Liver (tissue), 9 donors: ENCODE data around the gene LRMDA. TPM values are rescaled to one million over a fixed set of nuclear protein-coding genes. Genes with fewer than 3 reads are reported as not detected.

Experiments
- DNase-seq: peaks from one replicate; pipeline ENCODE4 v3.0.0-alpha.2; 2017; ENCODE audit warnings: low spot score
- H3K27ac ChIP-seq, 2 donors: one replicate each; pipeline ENCODE4 v1.7.0; 2013; ENCODE audit warnings: inconsistent platforms in 2 of 2, low read length in 2 of 2, control low read depth in 1 of 2, low read depth in 1 of 2, mild to moderate bottlenecking in 1 of 2
- H3K27me3 ChIP-seq, 4 donors: one replicate each; pipeline versions ENCODE4 v1.6.1 to v1.7.0; 2013; ENCODE audit warnings: low read length in 3 of 4, inconsistent platforms in 1 of 4, mild to moderate bottlenecking in 1 of 4, moderate library complexity in 1 of 4; ENCODE audit not compliant: control insufficient read depth in 4 of 4, insufficient read depth in 4 of 4
- H3K36me3 ChIP-seq, 4 donors: one replicate each; pipeline versions ENCODE4 v1.6.1 to v1.7.0; 2013; ENCODE audit warnings: low read length in 3 of 4, mild to moderate bottlenecking in 3 of 4, low read depth in 1 of 4, moderate library complexity in 1 of 4; ENCODE audit not compliant: control insufficient read depth in 4 of 4, insufficient read depth in 3 of 4
- H3K4me1 ChIP-seq, 4 donors: one replicate each; pipeline versions ENCODE4 v1.6.1 to v1.7.0; 2013; ENCODE audit warnings: low read length in 3 of 4, mild to moderate bottlenecking in 3 of 4, moderate library complexity in 1 of 4; ENCODE audit not compliant: control insufficient read depth in 4 of 4, insufficient read depth in 4 of 4
- H3K4me3 ChIP-seq, 3 donors: one replicate each; pipeline versions ENCODE4 v1.6.1 to v1.7.0; 2013; ENCODE audit warnings: low read length in 3 of 3, control low read depth in 1 of 3, low read depth in 1 of 3, mild to moderate bottlenecking in 1 of 3
- H3K9ac ChIP-seq, 2 donors: one replicate each; pipeline ENCODE4 v1.7.0; 2013; ENCODE audit warnings: low read length in 2 of 2, mild to moderate bottlenecking in 2 of 2, moderate library complexity in 2 of 2, control low read depth in 1 of 2, low read depth in 1 of 2
- H3K9me3 ChIP-seq, 4 donors: one replicate each; pipeline versions ENCODE4 v1.6.1 to v1.7.0; 2013; ENCODE audit warnings: low read length in 3 of 4; ENCODE audit not compliant: control insufficient read depth in 4 of 4
- EGR1 ChIP-seq, 2 donors: IDR thresholded peaks; 2 replicates each; pipeline ENCODE4 v1.6.1; 2016 to 2018; ENCODE audit warnings: antibody characterized with exemption in 2 of 2, low read depth in 2 of 2
- FOXA1 ChIP-seq: IDR thresholded peaks from 2 replicates; pipeline ENCODE4 v1.6.1; 2016; ENCODE audit warnings: antibody characterized with exemption
- FOXA2 ChIP-seq: IDR thresholded peaks from 2 replicates; pipeline ENCODE4 v1.6.1; 2016; ENCODE audit warnings: antibody characterized with exemption
- GABPA ChIP-seq, 2 donors: IDR thresholded peaks in 1 of 2; conservative IDR thresholded peaks in 1 of 2; 2 replicates each; pipeline ENCODE4 v1.6.1; 2016; ENCODE audit warnings: antibody characterized with exemption in 2 of 2, mild to moderate bottlenecking in 1 of 2, moderate library complexity in 1 of 2
- HNF4A ChIP-seq, 2 donors: conservative IDR thresholded peaks; 2 replicates each; pipeline ENCODE4 v1.6.1; 2016; ENCODE audit warnings: antibody characterized with exemption in 2 of 2, mild to moderate bottlenecking in 2 of 2
- HNF4G ChIP-seq: IDR thresholded peaks from 2 replicates; pipeline ENCODE4 v1.6.1; 2016; ENCODE audit warnings: antibody characterized with exemption
- JUND ChIP-seq, 2 donors: IDR thresholded peaks; 2 replicates each; pipeline ENCODE4 v1.6.1; 2016; ENCODE audit warnings: antibody characterized with exemption in 2 of 2
- NR2F2 ChIP-seq: IDR thresholded peaks from 2 replicates; pipeline ENCODE4 v1.6.1; 2016; ENCODE audit warnings: antibody characterized with exemption
- RAD21 ChIP-seq, 2 donors: IDR thresholded peaks; 2 replicates each; pipeline ENCODE4 v1.6.1; 2016; ENCODE audit warnings: antibody characterized with exemption in 2 of 2, mild to moderate bottlenecking in 2 of 2
- REST ChIP-seq: IDR thresholded peaks from 2 replicates; pipeline ENCODE4 v1.6.1; 2016; ENCODE audit warnings: antibody characterized with exemption, mild to moderate bottlenecking
- RXRA ChIP-seq, 2 donors: IDR thresholded peaks; 2 replicates each; pipeline ENCODE4 v1.6.1; 2017 to 2018; ENCODE audit warnings: antibody characterized with exemption in 2 of 2, mild to moderate bottlenecking in 1 of 2
- SP1 ChIP-seq: IDR thresholded peaks from 2 replicates; pipeline ENCODE4 v1.6.1; 2018; ENCODE audit warnings: antibody characterized with exemption, mild to moderate bottlenecking
- TAF1 ChIP-seq: conservative IDR thresholded peaks from 2 replicates; pipeline ENCODE4 v1.6.1; 2016; ENCODE audit warnings: antibody characterized with exemption, mild to moderate bottlenecking
- YY1 ChIP-seq: IDR thresholded peaks from 2 replicates; pipeline ENCODE4 v1.6.1; 2016; ENCODE audit warnings: antibody characterized with exemption, mild to moderate bottlenecking
- WGBS: extraction: QIAGEN DNeasy Blood & Tissue Kit; methylation state at CpG from one replicate; pipeline ENCODE4 v1.1.7; 2013; 5-methylcytosine and 5-hydroxymethylcytosine counted together
- polyA plus RNA-seq, 2 donors: library from polyadenylated mRNA; stranded (reverse) in 1 of 2; unstranded in 1 of 2; fragments of 200-250 nt in 1 of 2; fragments of >200 nt in 1 of 2; fragmentation: Nextera tagmentation in 1 of 2; extraction: Ambion mirVana in 1 of 2; gene quantifications; one replicate each; pipeline versions ENCODE4 v1.2.1 to v1.2.3, GENCODE V29; 2013 to 2015
- total RNA-seq, 2 donors: library from RNA; depleted of rRNA; stranded (reverse); fragments of >200 nt; gene quantifications; one replicate each; pipeline ENCODE4 v1.2.3, GENCODE V29; 2014
- TF ChIP-seq, protein P1 (sequence below): fragments of 150-350 bp; IDR thresholded peaks from 2 replicates; pipeline ENCODE4 v1.5.1; 2017; ENCODE audit warnings: improper control_type of control experiment, low read depth, low read length; ENCODE audit not compliant: missing input control
- TF ChIP-seq, protein P2 (sequence below): IDR thresholded peaks from 2 replicates; pipeline ENCODE4 v1.6.1; 2016; ENCODE audit warnings: antibody characterized with exemption
- donor health status: healthy.
- donor health status: healthy.
- donor health status: healthy.
- donor health status: healthy.
- donor health status: healthy.

LRMDA gene
- total and polyA plus RNA-seq, 4 donors: 7.9 to 15.8 (median 11.3) TPM

GRCh38 chr10:75448166-75448565, 16.7 kb downstream of the LRMDA start:
- Histone ChIP-seq H3K36me3 (peaks cover 0 to 6% (median 2%) of the 10 kb centered on the region in 4 donors), H3K27me3 (no peaks in the 10 kb centered on the region), H3K9ac (no peak overlapping the region), H3K27ac (no peak overlapping the region), H3K4me1 (no peaks in the 10 kb centered on the region), H3K9me3 (peaks cover 0 to 2% (median under 1%) of the 10 kb centered on the region in 4 donors), H3K4me3 (no peak overlapping the region)
- 76% methylated on average over 2 of the region's 2 CpGs for WGBS
- TF ChIP-seq FOXA2 (no peak), RXRA (IDR thresholded peaks at IDR 0.05) (no peak), NR2F2 (no peak), FOXA1 (no peak)
- no peak for DNase-seq

- H3K9me3 ChIP-seq: peaks cover 0 to 2% (median under 1%) of the 10 kb centered on the region in 4 donors
- DNase-seq: no peak
- H3K36me3 ChIP-seq: peaks cover 0 to 6% (median 2%) of the 10 kb centered on the region in 4 donors
- H3K27me3 ChIP-seq: no peaks in the 10 kb centered on the region
- no peaks in the 10 kb centered on the region for H3K4me1 ChIP-seq
- TF ChIP-seq EGR1 (IDR thresholded peaks at IDR 0.05; ENCODE audit: low read depth in 2 of 2): no peak
- TF ChIP-seq, protein P1, sequence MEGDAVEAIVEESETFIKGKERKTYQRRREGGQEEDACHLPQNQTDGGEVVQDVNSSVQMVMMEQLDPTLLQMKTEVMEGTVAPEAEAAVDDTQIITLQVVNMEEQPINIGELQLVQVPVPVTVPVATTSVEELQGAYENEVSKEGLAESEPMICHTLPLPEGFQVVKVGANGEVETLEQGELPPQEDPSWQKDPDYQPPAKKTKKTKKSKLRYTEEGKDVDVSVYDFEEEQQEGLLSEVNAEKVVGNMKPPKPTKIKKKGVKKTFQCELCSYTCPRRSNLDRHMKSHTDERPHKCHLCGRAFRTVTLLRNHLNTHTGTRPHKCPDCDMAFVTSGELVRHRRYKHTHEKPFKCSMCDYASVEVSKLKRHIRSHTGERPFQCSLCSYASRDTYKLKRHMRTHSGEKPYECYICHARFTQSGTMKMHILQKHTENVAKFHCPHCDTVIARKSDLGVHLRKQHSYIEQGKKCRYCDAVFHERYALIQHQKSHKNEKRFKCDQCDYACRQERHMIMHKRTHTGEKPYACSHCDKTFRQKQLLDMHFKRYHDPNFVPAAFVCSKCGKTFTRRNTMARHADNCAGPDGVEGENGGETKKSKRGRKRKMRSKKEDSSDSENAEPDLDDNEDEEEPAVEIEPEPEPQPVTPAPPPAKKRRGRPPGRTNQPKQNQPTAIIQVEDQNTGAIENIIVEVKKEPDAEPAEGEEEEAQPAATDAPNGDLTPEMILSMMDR: no peak
- no peak for TF ChIP-seq FOXA2
- TF ChIP-seq, protein P2, sequence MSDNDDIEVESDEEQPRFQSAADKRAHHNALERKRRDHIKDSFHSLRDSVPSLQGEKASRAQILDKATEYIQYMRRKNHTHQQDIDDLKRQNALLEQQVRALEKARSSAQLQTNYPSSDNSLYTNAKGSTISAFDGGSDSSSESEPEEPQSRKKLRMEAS: no peak
- no peak for TF ChIP-seq HNF4A (conservative IDR thresholded peaks at IDR 0.05)
- no peak for TF ChIP-seq HNF4G
- TF ChIP-seq SP1: no peak
- TF ChIP-seq YY1: no peak
- TF ChIP-seq NR2F2: no peak
- TF ChIP-seq GABPA (IDR thresholded peaks at IDR 0.05 in 1 of 2, conservative IDR thresholded peaks at IDR 0.05 in 1 of 2): no peak
- TF ChIP-seq REST: no peak
- TF ChIP-seq JUND (IDR thresholded peaks at IDR 0.05): no peak
- TF ChIP-seq TAF1: no peak
- TF ChIP-seq RAD21 (IDR thresholded peaks at IDR 0.05): no peak
- no peak overlapping the region for H3K27ac ChIP-seq
- WGBS: 83% methylated on average over 7 of the region's 7 CpGs
- no peak overlapping the region for H3K4me3 ChIP-seq
- no peak overlapping the region for H3K9ac ChIP-seq
Observed at GRCh38 chr10:75449382-75450074, 18.1 kb downstream of the LRMDA start.
